ENCODE results near the gene DIAPH3.

Gene DIAPH3

GRCh38 chr13:59755632-59756290 is 408.0 kb downstream of the DIAPH3 start:
- DNase-seq = no peak

- no peak for DNase-seq
Observed at GRCh38 chr13:59754411-59754810, 409.3 kb downstream of the DIAPH3 start.

GRCh38 chr13:59750860-59751259 is 412.9 kb downstream of the DIAPH3 start:
- no peak for DNase-seq

GRCh38 chr13:59748046-59748445 is 415.7 kb downstream of the DIAPH3 start:
- DNase-seq = no peak

GRCh38 chr13:59747529-59747928 is 416.2 kb downstream of the DIAPH3 start:
- DNase-seq = no peak

GRCh38 chr13:59746291-59746962 is 417.3 kb downstream of the DIAPH3 start:
- no peak for DNase-seq

GRCh38 chr13:59745392-59745788 is 418.3 kb downstream of the DIAPH3 start:
- DNase-seq = no peak

GRCh38 chr13:59744747-59745391 is 418.9 kb downstream of the DIAPH3 start:
- DNase-seq = no peak

GRCh38 chr13:59743195-59743594 is 420.5 kb downstream of the DIAPH3 start:
- DNase-seq = no peak

GRCh38 chr13:59742467-59742866 is 421.3 kb downstream of the DIAPH3 start:
- no peak for DNase-seq

GRCh38 chr13:59738921-59739320 is 424.8 kb downstream of the DIAPH3 start:
- no peak for DNase-seq

- DNase-seq = no peak
Observed at GRCh38 chr13:59734393-59734792, 429.3 kb downstream of the DIAPH3 start.

GRCh38 chr13:59733744-59734143 is 430.0 kb downstream of the DIAPH3 start:
- DNase-seq = no peak

GRCh38 chr13:59730026-59730425 is 433.7 kb downstream of the DIAPH3 start:
- DNase-seq = no peak

GRCh38 chr13:59728896-59729545 is 434.7 kb downstream of the DIAPH3 start:
- DNase-seq = no peak

GRCh38 chr13:59721926-59722910 is 441.5 kb downstream of the DIAPH3 start:
- DNase-seq = no peak

GRCh38 chr13:59715611-59716010 is 448.1 kb downstream of the DIAPH3 start:
- no peak for DNase-seq

GRCh38 chr13:59710996-59711701 is 452.6 kb downstream of the DIAPH3 start:
- no peak for DNase-seq

GRCh38 chr13:59710416-59710815 is 453.3 kb downstream of the DIAPH3 start:
- no peak for DNase-seq

- no peak for DNase-seq
Observed at GRCh38 chr13:59706101-59706976, 457.4 kb downstream of the DIAPH3 start.

- no peak for DNase-seq
Observed at GRCh38 chr13:59702269-59702668, 461.5 kb downstream of the DIAPH3 start.
